ENCODE measurements around the gene BOK.
A peak's percentile ranks its signal among the peaks of the same experiment; 100 is the strongest.

The BOK gene

GRCh38 chr2:241601841-241602240, 43.3 kb downstream of the BOK start:
- no peak for DNase-seq (ENCODE audit: low spot score)

GRCh38 chr2:241602720-241603119, 44.2 kb downstream of the BOK start:
- no peak for DNase-seq (ENCODE audit: low spot score)

GRCh38 chr2:241603686-241604085, 45.1 kb downstream of the BOK start:
- no peak for DNase-seq (ENCODE audit: low spot score)

GRCh38 chr2:241606186-241606585, 47.6 kb downstream of the BOK start:
- DNase-seq (ENCODE audit: low spot score), result no peak

GRCh38 chr2:241607162-241607885, 48.8 kb downstream of the BOK start:
- no peak for DNase-seq (ENCODE audit: low spot score)

- no peak for DNase-seq (ENCODE audit: low spot score)
Measured at GRCh38 chr2:241608881-241609280, 50.3 kb downstream of the BOK start.

GRCh38 chr2:241609859-241610793, 51.6 kb downstream of the BOK start:
- peak; percentile 70 for DNase-seq (ENCODE audit: low spot score)

- no peak for DNase-seq (ENCODE audit: low spot score)
Measured at GRCh38 chr2:241611062-241611461, 52.5 kb downstream of the BOK start.

- no peak for DNase-seq (ENCODE audit: low spot score)
Measured at GRCh38 chr2:241612156-241613016, 53.8 kb downstream of the BOK start.

- DNase-seq (ENCODE audit: low spot score), result no peak
Measured at GRCh38 chr2:241613017-241613780, 54.7 kb downstream of the BOK start.

GRCh38 chr2:241615041-241615440, 56.5 kb downstream of the BOK start:
- DNase-seq (ENCODE audit: low spot score), result no peak

- no peak for DNase-seq (ENCODE audit: low spot score)
Measured at GRCh38 chr2:241615522-241616052, 57.0 kb downstream of the BOK start.

- no peak for DNase-seq (ENCODE audit: low spot score)
Measured at GRCh38 chr2:241616168-241617125, 57.9 kb downstream of the BOK start.

- no peak for DNase-seq (ENCODE audit: low spot score)
Measured at GRCh38 chr2:241617431-241618154, 59.0 kb downstream of the BOK start.

- DNase-seq (ENCODE audit: low spot score), result no peak
Measured at GRCh38 chr2:241618296-241618805, 59.8 kb downstream of the BOK start.

GRCh38 chr2:241618829-241619228, 60.3 kb downstream of the BOK start:
- DNase-seq (ENCODE audit: low spot score), result no peak

- no peak for DNase-seq (ENCODE audit: low spot score)
Measured at GRCh38 chr2:241619597-241620418, 61.3 kb downstream of the BOK start.

GRCh38 chr2:241620419-241620769, 61.8 kb downstream of the BOK start:
- DNase-seq (ENCODE audit: low spot score), result no peak
